H1 (cell line): ENCODE measurements around the gene TP53I11. TPM values are rescaled to one million over a fixed set of nuclear protein-coding genes. Genes with fewer than 3 reads are reported as not detected.

Source experiments
- CTBP2 ChIP-seq: IDR thresholded peaks from 2 replicates; pipeline ENCODE4 v1.7.0; 2011; ENCODE audit warnings: borderline replicate concordance, mild to moderate bottlenecking, moderate library complexity, mixed read lengths, low read length; ENCODE audit not compliant: insufficient read depth, insufficient read length
- EP300 ChIP-seq, 2 experiments: IDR thresholded peaks; 1 replicate in 1 of 2; 2 replicates in 1 of 2; pipeline ENCODE4 v1.6.1; 2011 to 2012; ENCODE audit warnings: low read depth in 2 of 2, low read length in 2 of 2, mild to moderate bottlenecking in 2 of 2, borderline replicate concordance in 1 of 2, inconsistent platforms in 1 of 2, moderate library complexity in 1 of 2
- GTF2F1 ChIP-seq: IDR thresholded peaks from 2 replicates; pipeline ENCODE4 v1.6.1; 2012; ENCODE audit warnings: low read depth, low read length, improper control_type of control experiment, borderline replicate concordance
- HDAC6 ChIP-seq: IDR thresholded peaks from one replicate; pipeline ENCODE4 v1.7.1; 2012; ENCODE audit warnings: low read depth, mild to moderate bottlenecking, inconsistent platforms, low read length, moderate library complexity
- KDM4A ChIP-seq: IDR thresholded peaks from one replicate; pipeline ENCODE4 v1.7.1; 2012; ENCODE audit warnings: low read depth, mild to moderate bottlenecking, moderate library complexity, low read length, inconsistent platforms; ENCODE audit not compliant: severe bottlenecking
- POLR2AphosphoS5 ChIP-seq: IDR thresholded peaks from 2 replicates; pipeline ENCODE4 v1.6.1; 2011; ENCODE audit warnings: low read depth, low read length
- POU5F1 ChIP-seq: IDR thresholded peaks from 2 replicates; pipeline ENCODE4 v1.6.1; 2011; ENCODE audit warnings: low read depth, mild to moderate bottlenecking, low read length, moderate library complexity
- TAF1 ChIP-seq: IDR thresholded peaks from 2 replicates; pipeline ENCODE4 v1.6.1; 2011; ENCODE audit warnings: mild to moderate bottlenecking, low read depth, low read length
- polyA plus RNA-seq, 7 experiments: library from polyadenylated mRNA; depleted of rRNA in 3 of 7; stranded (reverse) in 5 of 7; unstranded in 2 of 7; fragments of >200 nt in 5 of 7; fragments of 200-250 nt in 2 of 7; gene quantifications; 1 replicate in 5 of 7; 2 replicates in 1 of 7; 4 replicates in 1 of 7; pipeline versions ENCODE4 v1.2.1 to v1.2.3, GENCODE V29; 2011 to 2013; ENCODE audit warnings: missing spikeins in 2 of 7, mixed read lengths in 2 of 7
- total RNA-seq: library from RNA; stranded (reverse); fragmentation: NEBNext Ultra II Directional; extraction: Animal tissue kit (Norgen Biotek cat#: 25700); gene quantifications from 2 replicates; pipeline ENCODE4 v1.2.1, GENCODE V29; 2021
- TF ChIP-seq, protein P1 (sequence below): IDR thresholded peaks from 2 replicates; pipeline ENCODE4 v1.6.1; 2012; ENCODE audit warnings: inconsistent platforms
- TF ChIP-seq, protein P2 (sequence below): IDR thresholded peaks from 2 replicates; pipeline ENCODE4 v1.6.1; 2011; ENCODE audit warnings: low read depth, mild to moderate bottlenecking, low read length; ENCODE audit not compliant: insufficient read depth

TP53I11 gene
- total and polyA plus RNA-seq, 2 of the 8 experiments (the other 6 are each of a cell fraction or from before 2014, with no cell fraction given), result 34.0 to 46.3 TPM

DNA sequence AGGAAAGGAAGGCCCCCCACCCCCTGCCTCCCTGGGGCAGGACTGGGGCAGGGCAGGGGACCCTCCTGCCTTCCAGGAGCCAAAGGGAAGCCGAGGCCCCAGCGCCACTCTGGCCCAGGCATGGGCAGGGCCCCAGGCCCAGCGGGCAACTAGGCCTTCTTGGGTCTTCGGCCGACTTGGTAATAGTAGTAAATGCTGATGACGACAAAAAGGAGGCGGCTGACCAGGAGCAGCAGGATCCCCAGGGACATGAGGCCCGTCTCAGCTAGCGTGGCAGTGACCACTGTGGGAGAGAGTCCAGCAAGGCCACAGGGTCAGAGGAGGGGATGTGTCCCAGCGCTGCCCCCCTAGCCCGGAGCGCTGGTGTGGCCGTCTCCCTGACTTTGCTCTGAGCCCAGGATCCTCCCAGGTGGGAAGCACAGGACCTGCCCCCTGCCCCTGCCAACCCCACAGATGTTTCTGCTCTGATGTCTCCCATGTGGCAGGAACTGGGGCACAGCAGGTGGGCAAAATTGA lies 15.9 kb downstream of the TP53I11 start (continued):
- TF ChIP-seq KDM4A, result no peak
- no peak for TF ChIP-seq POLR2AphosphoS5
- no peak for TF ChIP-seq CTBP2
- TF ChIP-seq, protein P1, sequence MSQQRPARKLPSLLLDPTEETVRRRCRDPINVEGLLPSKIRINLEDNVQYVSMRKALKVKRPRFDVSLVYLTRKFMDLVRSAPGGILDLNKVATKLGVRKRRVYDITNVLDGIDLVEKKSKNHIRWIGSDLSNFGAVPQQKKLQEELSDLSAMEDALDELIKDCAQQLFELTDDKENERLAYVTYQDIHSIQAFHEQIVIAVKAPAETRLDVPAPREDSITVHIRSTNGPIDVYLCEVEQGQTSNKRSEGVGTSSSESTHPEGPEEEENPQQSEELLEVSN, result no peak
- TF ChIP-seq, protein P2, sequence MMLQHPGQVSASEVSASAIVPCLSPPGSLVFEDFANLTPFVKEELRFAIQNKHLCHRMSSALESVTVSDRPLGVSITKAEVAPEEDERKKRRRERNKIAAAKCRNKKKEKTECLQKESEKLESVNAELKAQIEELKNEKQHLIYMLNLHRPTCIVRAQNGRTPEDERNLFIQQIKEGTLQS, result no peak
- no peak for TF ChIP-seq GTF2F1
- TF ChIP-seq HDAC6, result no peak
- no peak for TF ChIP-seq EP300 (IDR thresholded peaks at IDR 0.05; ENCODE audit: borderline replicate concordance in 1 of 2, low read depth in 2 of 2, low read length in 2 of 2)
- no peak for TF ChIP-seq TAF1
- no peak for TF ChIP-seq POU5F1
